HUES64 (cell line): Measurements from ENCODE around the gene OR52N2. TPM values are rescaled to one million over a fixed set of nuclear protein-coding genes. Genes with fewer than 3 reads are reported as not detected.
A peak's percentile ranks its signal among the peaks of the same experiment; 100 is the strongest.

Source experiments
- H3K27ac ChIP-seq: 2 replicates; pipeline ENCODE4 v1.7.0; 2013; ENCODE audit warnings: low read depth, low read length, inconsistent platforms
- H3K27me3 ChIP-seq: 2 replicates; pipeline ENCODE4 v1.6.1; 2013; ENCODE audit warnings: mild to moderate bottlenecking, low read length; ENCODE audit not compliant: insufficient read depth
- H3K36me3 ChIP-seq: 2 replicates; pipeline ENCODE4 v1.6.1; 2013; ENCODE audit warnings: mild to moderate bottlenecking, low read length; ENCODE audit not compliant: insufficient read depth
- H3K4me1 ChIP-seq: 2 replicates; pipeline ENCODE4 v1.6.1; 2013; ENCODE audit warnings: mild to moderate bottlenecking, low read length, moderate library complexity; ENCODE audit not compliant: insufficient read depth
- H3K4me3 ChIP-seq: 2 replicates; pipeline ENCODE4 v1.5.1; 2013; ENCODE audit warnings: mild to moderate bottlenecking, low read length, moderate library complexity
- H3K9ac ChIP-seq: 2 replicates; pipeline ENCODE4 v1.6.1; 2013; ENCODE audit warnings: mild to moderate bottlenecking, low read depth, low read length
- H3K9me3 ChIP-seq: 2 replicates; pipeline ENCODE4 v1.6.1; 2013; ENCODE audit warnings: low read depth, low read length; ENCODE audit not compliant: insufficient read depth
- WGBS: fragments of 150-250, 120-280 bp; methylation state at CpG from one replicate; pipeline ENCODE4 v1.1.7; 2013; ENCODE audit warnings: missing lambda C conversion rate; 5-methylcytosine and 5-hydroxymethylcytosine counted together
- polyA plus RNA-seq, 2 experiments: library from polyadenylated mRNA; stranded (reverse); fragments of 50-300 nt; gene quantifications; one replicate each; pipeline ENCODE4 v1.2.3, GENCODE V29; 2013

Gene OR52N2
- polyA plus RNA-seq (2013, experiment 1 of 2), result not detected
- not detected for polyA plus RNA-seq (2013, experiment 2 of 2)

GRCh38 chr11:5808500-5809121, at the start of gene OR52N2:
OR52N2 (plus strand) TSS chr11:5808924; CDS start chr11:5820336, 11,412 bp downstream.
- peaks cover 2% of the 10 kb centered on the region; the same call in 1 of the 2 replicates for H3K9me3 ChIP-seq
- peak within 1 kb of the TSS; percentile 45 for H3K4me3 ChIP-seq
- no peaks in the 10 kb centered on the region for H3K27me3 ChIP-seq
- no peak within 1 kb of the TSS for H3K27ac ChIP-seq
- 64% methylated on average over 24 of the region's 24 CpGs for WGBS
- no peaks in the 10 kb centered on the region for H3K36me3 ChIP-seq
- H3K9ac ChIP-seq, result 0 out of 2 replicates have a peak within 1 kb of the TSS, but pooled peaks have one; percentile 2
- peaks cover 7% of the 10 kb centered on the region; the same call in 1 of the 2 replicates for H3K4me1 ChIP-seq

- Histone ChIP-seq H3K9me3 (no peaks in the 10 kb centered on the region), H3K9ac (no peak overlapping the region), H3K27me3 (no peaks in the 10 kb centered on the region), H3K4me1 (no peaks in the 10 kb centered on the region), H3K36me3 (no peaks in the 10 kb centered on the region), H3K27ac (no peak overlapping the region), H3K4me3 (no peak overlapping the region)
- no CpG with 5 or more reads among the region's 1 CpG for WGBS
These were observed 41.7 kb upstream of the OR52N2 start for GRCh38 chr11:5767056-5767455.

DNA sequence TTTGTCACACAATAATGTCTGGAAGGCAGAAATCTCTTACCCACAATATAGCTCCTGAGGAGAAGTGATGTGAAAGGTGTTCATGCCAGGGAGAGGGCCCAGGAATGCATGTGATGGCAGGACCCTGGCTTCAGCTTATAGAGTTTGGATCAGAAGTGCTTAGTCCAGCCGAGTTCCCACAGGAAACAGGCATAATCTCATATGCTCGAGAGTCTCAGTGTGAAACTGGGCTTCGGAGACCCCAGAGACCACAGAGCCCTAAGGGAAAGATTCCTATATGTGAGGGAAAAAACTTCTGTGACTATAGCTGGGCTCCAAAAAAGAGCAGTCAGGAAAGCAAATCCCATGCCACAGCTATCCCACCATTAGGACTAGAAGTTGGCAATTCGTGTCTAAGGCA, 25.5 kb upstream of the OR52N2 start, which contains the start of gene OR52N5:
OR52N5 (minus strand) TSS at position 101 of the 400 bp plus-strand sequence. CDS start 4,721 bp downstream, outside the sequence.
- no CpG with 5 or more reads among the region's 4 CpGs for WGBS
- H3K27me3 ChIP-seq, result no peaks in the 10 kb centered on the region

GRCh38 chr11:5791165-5791564, 17.6 kb upstream of the OR52N2 start, which contains the start of gene OR52N1:
OR52N1 (minus strand) TSS chr11:5791265; CDS start chr11:5788816, 2,449 bp downstream.
- H3K27me3 ChIP-seq, result no peaks in the 10 kb centered on the region
- no peak within 1 kb of the TSS for H3K27ac ChIP-seq
- 88% methylated on average over 3 of the region's 3 CpGs for WGBS
- no peaks in the 10 kb centered on the region for H3K9me3 ChIP-seq
- H3K4me1 ChIP-seq, result no peaks in the 10 kb centered on the region
- H3K4me3 ChIP-seq, result no peak within 1 kb of the TSS
- H3K9ac ChIP-seq, result no peak within 1 kb of the TSS
- H3K36me3 ChIP-seq, result no peaks in the 10 kb centered on the region

More for the DNA sequence above, 25.5 kb upstream of the OR52N2 start, which contains the start of gene OR52N5:
- Histone ChIP-seq H3K9me3 (no peaks in the 10 kb centered on the region), H3K4me1 (no peaks in the 10 kb centered on the region), H3K4me3 (no peak within 1 kb of the TSS), H3K27ac (no peak within 1 kb of the TSS), H3K36me3 (no peaks in the 10 kb centered on the region), H3K9ac (no peak within 1 kb of the TSS)

- no peaks in the 10 kb centered on the region for H3K27me3 ChIP-seq
- H3K4me3 ChIP-seq, result no peak overlapping the region
- WGBS, result 89% methylated on average over 6 of the region's 6 CpGs
- no peaks in the 10 kb centered on the region for H3K36me3 ChIP-seq
- H3K9me3 ChIP-seq, result no peaks in the 10 kb centered on the region
- H3K4me1 ChIP-seq, result no peaks in the 10 kb centered on the region
- H3K27ac ChIP-seq, result no peak overlapping the region
- H3K9ac ChIP-seq, result no peak overlapping the region
These were observed 12.2 kb upstream of the OR52N2 start for GRCh38 chr11:5796541-5796940.

GRCh38 chr11:5803982-5804381, 4.7 kb upstream of the OR52N2 start:
- Histone ChIP-seq H3K27ac (no peak overlapping the region), H3K4me3 (no peak overlapping the region), H3K27me3 (no peaks in the 10 kb centered on the region), H3K9me3 (peaks cover 10% of the 10 kb centered on the region), H3K4me1 (no peaks in the 10 kb centered on the region), H3K36me3 (no peaks in the 10 kb centered on the region), H3K9ac (no peak overlapping the region)
- 78% methylated on average over 5 of the region's 5 CpGs for WGBS

DNA sequence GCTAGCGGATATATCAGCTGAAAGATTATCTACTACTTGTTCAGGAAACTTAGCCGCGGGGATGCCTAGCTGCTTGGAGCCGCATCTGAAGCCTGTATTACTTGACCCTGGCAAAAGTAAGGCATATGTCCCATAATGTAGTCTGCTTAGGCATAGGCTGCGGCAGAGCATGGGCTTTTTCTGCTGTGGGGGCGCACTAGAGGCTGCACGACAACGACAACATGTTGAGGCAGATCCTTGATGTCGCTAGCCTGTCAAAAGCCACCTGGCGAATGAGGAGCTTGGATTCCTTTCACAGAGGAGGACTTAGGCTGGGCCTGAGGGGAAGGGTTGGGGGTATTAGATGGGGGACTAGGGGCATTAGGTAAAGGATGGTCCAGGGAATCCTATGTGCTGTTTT, 1.1 kb upstream of the OR52N2 start:
- H3K9ac ChIP-seq, result no peak overlapping the region
- no peak overlapping the region for H3K4me3 ChIP-seq
- H3K27me3 ChIP-seq, result no peaks in the 10 kb centered on the region
- H3K36me3 ChIP-seq, result no peaks in the 10 kb centered on the region
- no peak overlapping the region for H3K27ac ChIP-seq
- 79% methylated on average over 10 of the region's 10 CpGs for WGBS
- H3K9me3 ChIP-seq, result peaks cover 10% of the 10 kb centered on the region
- 0 out of 2 replicates have a peak, but pooled peaks cover 4% of the 10 kb centered on the region for H3K4me1 ChIP-seq

DNA sequence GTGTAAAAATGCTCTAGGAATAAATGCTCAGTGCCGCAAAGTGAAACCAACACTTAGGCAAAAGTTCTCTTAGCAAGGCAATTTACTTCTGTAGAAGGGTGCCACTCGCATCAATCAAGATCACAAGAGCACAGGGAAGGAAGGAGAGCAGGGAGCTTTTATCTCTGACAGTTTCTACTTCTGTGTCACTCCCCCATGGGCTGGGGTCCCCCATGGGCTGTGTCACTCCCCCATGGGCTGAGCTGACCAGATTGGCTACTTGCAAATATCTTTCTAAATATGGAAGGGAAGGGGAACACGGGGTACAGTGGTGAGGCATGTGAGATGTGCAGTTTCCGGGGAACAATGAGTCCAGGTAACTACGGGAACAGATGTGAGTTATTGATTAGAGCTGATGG, 397 bp downstream of the OR52N2 start:
- Histone ChIP-seq H3K27ac (no peak overlapping the region), H3K27me3 (no peaks in the 10 kb centered on the region), H3K36me3 (no peaks in the 10 kb centered on the region), H3K9me3 (no peaks in the 10 kb centered on the region), H3K4me3 (peak overlapping the region; percentile 45), H3K4me1 (peaks cover 11% of the 10 kb centered on the region; the same call in 1 of the 2 replicates), H3K9ac (no peak overlapping the region)
- 94% methylated on average over 5 of the region's 5 CpGs for WGBS

DNA sequence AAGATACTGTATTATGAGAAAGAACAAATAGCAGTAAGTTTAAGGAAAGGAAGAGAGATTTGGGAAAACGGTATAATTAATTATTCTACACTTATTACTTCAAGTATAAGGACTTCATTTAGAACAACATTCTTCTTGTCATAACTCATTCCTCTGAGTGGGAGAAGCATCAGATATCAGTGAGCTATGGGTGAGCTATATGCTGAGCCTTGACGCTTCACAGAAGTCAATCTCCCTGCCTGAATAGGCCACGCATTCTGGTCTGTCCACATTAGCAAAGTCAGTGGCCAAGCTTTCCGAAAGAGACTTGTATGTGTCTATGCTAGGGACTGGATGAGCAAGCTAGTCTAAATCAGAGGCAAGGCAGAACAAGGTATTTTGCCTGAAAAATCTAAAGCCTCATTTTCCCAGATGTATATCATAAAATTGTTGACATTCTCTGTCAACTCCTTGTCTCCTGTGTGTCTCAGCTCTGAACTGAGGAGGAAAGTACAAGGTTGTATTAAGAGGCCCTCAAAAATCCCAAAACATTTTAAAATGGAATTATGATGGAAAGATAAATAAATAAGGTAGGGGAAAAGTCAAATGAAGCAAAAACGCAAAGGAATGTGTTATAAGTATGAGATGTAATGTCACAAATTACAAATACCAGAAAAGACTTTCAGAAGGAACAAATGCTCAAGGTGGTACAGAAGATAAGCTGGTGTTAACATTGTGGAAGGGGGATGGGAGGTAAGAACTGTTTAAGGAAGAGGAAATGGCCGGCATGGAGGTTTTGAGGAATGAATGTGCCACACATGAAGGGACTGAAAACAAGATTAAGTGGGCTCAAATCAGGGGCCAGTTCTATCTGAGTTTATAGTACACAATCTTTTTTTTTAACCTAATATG, 1.4 kb downstream of the OR52N2 start:
- Histone ChIP-seq H3K4me1 (peaks cover 11% of the 10 kb centered on the region; the same call in 1 of the 2 replicates), H3K9ac (no peak overlapping the region), H3K27ac (no peak overlapping the region), H3K9me3 (no peaks in the 10 kb centered on the region), H3K36me3 (no peaks in the 10 kb centered on the region), H3K27me3 (no peaks in the 10 kb centered on the region), H3K4me3 (no peak overlapping the region)
- WGBS, result 90% methylated on average over 4 of the region's 6 CpGs

DNA sequence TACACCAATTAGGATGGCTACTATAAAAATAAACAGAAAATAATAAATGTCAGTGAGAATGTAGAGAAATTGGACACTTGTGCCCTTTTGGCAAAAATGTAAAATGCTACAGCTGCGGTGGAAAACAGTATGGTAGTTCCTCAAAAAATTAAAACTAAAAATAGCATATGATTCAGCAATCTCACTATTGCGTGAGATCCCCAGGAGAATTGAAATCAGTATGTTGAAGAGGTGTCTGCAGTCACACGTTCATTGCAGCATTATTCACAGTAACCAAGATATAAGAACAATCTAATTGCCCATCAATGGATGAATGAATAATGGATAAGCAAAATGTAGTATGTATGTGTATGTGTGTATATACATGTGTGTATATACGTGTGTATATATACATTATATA, 6.8 kb downstream of the OR52N2 start:
- H3K4me3 ChIP-seq, result no peak overlapping the region
- 100% methylated on average over 3 of the region's 4 CpGs for WGBS
- peaks cover 8% of the 10 kb centered on the region; the same call in 1 of the 2 replicates for H3K4me1 ChIP-seq
- H3K9ac ChIP-seq, result no peak overlapping the region
- no peaks in the 10 kb centered on the region for H3K27me3 ChIP-seq
- H3K27ac ChIP-seq, result no peak overlapping the region
- H3K9me3 ChIP-seq, result no peaks in the 10 kb centered on the region
- H3K36me3 ChIP-seq, result no peaks in the 10 kb centered on the region
